Testis (tissue), 3 donors: ENCODE data around the gene TMEM100. TPM values are rescaled to one million over a fixed set of nuclear protein-coding genes. Genes with fewer than 3 reads are reported as not detected.

Source experiments
- DNase-seq: peaks from one replicate; pipeline ENCODE4 v3.0.0-alpha.2; 2019
- H3K27ac ChIP-seq, 2 donors: fragments of 200-600 bp; sonication (generic); one replicate each; pipeline ENCODE4 v1.5.1; 2019
- H3K27me3 ChIP-seq: fragments of 200-600 bp; sonication (generic); one replicate; pipeline ENCODE4 v1.5.1; 2019
- H3K36me3 ChIP-seq: fragments of 200-600 bp; sonication (generic); one replicate; pipeline ENCODE4 v1.5.1; 2017; ENCODE audit warnings: low read depth; ENCODE audit errors: missing control alignments
- H3K4me1 ChIP-seq: fragments of 200-600 bp; sonication (generic); one replicate; pipeline ENCODE4 v1.5.1; 2019
- H3K4me3 ChIP-seq, 2 donors: fragments of 200-600 bp; sonication (generic); one replicate each; pipeline ENCODE4 v1.5.1; 2017 to 2019
- H3K9me3 ChIP-seq: fragments of 200-600 bp; sonication (generic); one replicate; pipeline ENCODE4 v1.5.1; 2017
- CTCF ChIP-seq, 3 experiments: fragments of 450-650 bp in 2 of 3; fragments of 200-600 bp in 1 of 3; sonication (generic) in 1 of 3; IDR thresholded peaks; one replicate each; pipeline ENCODE4 v1.5.1; 2016 to 2019; ENCODE audit warnings: antibody characterized with exemption in 3 of 3, mild to moderate bottlenecking in 2 of 3, moderate library complexity in 1 of 3
- POLR2A ChIP-seq: fragments of 450-650 bp; IDR thresholded peaks from one replicate; pipeline ENCODE4 v1.6.1; 2017; ENCODE audit warnings: antibody characterized with exemption, mild to moderate bottlenecking, moderate library complexity
- WGBS, 2 donors: methylation state at CpG; one replicate each; pipeline ENCODE4 v1.1.5; 2018; 5-methylcytosine and 5-hydroxymethylcytosine counted together
- intact Hi-C: fragments of 100-400 bp; cut with DNase I; formaldehyde crosslinking; loops from one replicate; pipeline ENCODE4 v1.15.1; 2023; ENCODE audit warnings: low total_unique reads
- polyA plus RNA-seq: library from polyadenylated mRNA; stranded (reverse); fragments of 350-450 nt; fragmentation: Illumina TruSeq; extraction: RNeasy Lipid Tissue Mini Kit (QIAGEN cat#74804); gene quantifications from one replicate; pipeline ENCODE4 v1.2.3, GENCODE V29; 2014; ENCODE audit warnings: low read depth, low replicate concordance; ENCODE audit not compliant: insufficient read depth
- total RNA-seq, 2 donors: library from RNA; depleted of rRNA; stranded (reverse); fragments of >200 nt; gene quantifications; one replicate each; pipeline ENCODE4 v1.2.3, GENCODE V29; 2016

Gene TMEM100
- total and polyA plus RNA-seq, 3 donors from 2014 or later = 3.1 to 5.8 (median 4.4) TPM

DNA sequence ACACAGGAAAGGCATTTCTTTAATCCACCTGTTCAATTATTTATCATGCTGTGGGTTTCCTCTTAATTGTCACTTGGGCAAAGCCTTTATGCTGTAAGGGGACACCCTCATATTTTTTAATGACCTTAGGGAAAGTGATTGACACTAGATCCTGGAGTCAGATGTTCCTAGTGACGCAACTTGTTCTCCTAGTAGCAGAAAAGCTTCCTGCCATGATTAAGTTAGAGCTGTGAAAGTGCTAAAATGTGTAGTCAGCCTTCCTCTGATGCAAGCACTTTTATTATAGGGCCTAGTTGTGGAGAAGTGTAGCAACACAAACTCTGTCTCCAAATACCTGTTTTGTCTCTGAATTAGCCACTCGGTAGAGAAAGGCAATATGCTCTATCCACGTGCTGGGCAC is 12.3 kb downstream of the TMEM100 start:
- Histone ChIP-seq H3K27ac (no peak overlapping the region), H3K4me3 (no peak overlapping the region), H3K4me1 (no peaks in the 10 kb centered on the region), H3K36me3 (no peaks in the 10 kb centered on the region), H3K9me3 (no peaks in the 10 kb centered on the region), H3K27me3 (no peaks in the 10 kb centered on the region)
- intact Hi-C loops = loop anchor here (10.0 kb wide), 1 partner anchor 186 kb away; no protein-coding TSS in a partner anchor
- DNase-seq = no peak
- 89 to 90% methylated on average over 3 of the region's 3 CpGs for WGBS, 2 donors
- TF ChIP-seq POLR2A (no peak), CTCF (IDR thresholded peaks at IDR 0.05) (no peak)

GRCh38 chr17:55709984-55710383 is 12.7 kb downstream of the TMEM100 start:
- no peaks in the 10 kb centered on the region for H3K9me3 ChIP-seq
- H3K36me3 ChIP-seq = no peaks in the 10 kb centered on the region
- intact Hi-C loops = loop anchor here (10.0 kb wide), 1 partner anchor 185 kb away; no protein-coding TSS in a partner anchor
- H3K4me3 ChIP-seq = no peak overlapping the region
- DNase-seq = no peak
- TF ChIP-seq POLR2A = no peak
- no peak for TF ChIP-seq CTCF (IDR thresholded peaks at IDR 0.05)
- no peaks in the 10 kb centered on the region for H3K4me1 ChIP-seq
- no peak overlapping the region for H3K27ac ChIP-seq
- no peaks in the 10 kb centered on the region for H3K27me3 ChIP-seq
- WGBS, 2 donors = 86% methylated on average over 4 of the region's 4 CpGs

DNA sequence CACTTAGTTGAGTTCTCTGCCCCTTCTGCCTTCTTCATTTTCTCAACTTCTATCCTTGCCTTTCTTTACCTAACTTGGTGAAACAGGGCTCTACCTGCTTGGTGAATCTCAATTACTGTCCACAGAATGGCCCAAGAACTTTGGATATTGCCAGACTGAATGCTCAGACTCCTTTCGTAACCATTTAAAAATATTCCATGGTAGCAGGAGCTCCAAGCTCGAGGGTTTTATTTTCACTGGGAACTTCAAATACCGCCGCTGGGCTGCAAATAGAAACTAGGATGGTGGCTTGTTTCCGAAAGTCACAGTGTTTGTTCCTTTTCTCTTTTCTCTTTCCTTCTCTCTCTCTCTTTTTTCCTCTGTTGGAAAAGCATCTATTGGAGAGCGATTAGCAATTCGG is 13.2 kb downstream of the TMEM100 start:
- DNase-seq = no peak
- Histone ChIP-seq H3K27ac (no peak overlapping the region), H3K4me1 (no peaks in the 10 kb centered on the region), H3K9me3 (no peaks in the 10 kb centered on the region), H3K4me3 (no peak overlapping the region), H3K27me3 (no peaks in the 10 kb centered on the region), H3K36me3 (no peaks in the 10 kb centered on the region)
- intact Hi-C loops = no loop called here
- no peak for TF ChIP-seq CTCF (IDR thresholded peaks at IDR 0.05)
- TF ChIP-seq POLR2A = no peak
- 92 to 98% methylated on average over 7 of the region's 7 CpGs for WGBS, 2 donors

DNA sequence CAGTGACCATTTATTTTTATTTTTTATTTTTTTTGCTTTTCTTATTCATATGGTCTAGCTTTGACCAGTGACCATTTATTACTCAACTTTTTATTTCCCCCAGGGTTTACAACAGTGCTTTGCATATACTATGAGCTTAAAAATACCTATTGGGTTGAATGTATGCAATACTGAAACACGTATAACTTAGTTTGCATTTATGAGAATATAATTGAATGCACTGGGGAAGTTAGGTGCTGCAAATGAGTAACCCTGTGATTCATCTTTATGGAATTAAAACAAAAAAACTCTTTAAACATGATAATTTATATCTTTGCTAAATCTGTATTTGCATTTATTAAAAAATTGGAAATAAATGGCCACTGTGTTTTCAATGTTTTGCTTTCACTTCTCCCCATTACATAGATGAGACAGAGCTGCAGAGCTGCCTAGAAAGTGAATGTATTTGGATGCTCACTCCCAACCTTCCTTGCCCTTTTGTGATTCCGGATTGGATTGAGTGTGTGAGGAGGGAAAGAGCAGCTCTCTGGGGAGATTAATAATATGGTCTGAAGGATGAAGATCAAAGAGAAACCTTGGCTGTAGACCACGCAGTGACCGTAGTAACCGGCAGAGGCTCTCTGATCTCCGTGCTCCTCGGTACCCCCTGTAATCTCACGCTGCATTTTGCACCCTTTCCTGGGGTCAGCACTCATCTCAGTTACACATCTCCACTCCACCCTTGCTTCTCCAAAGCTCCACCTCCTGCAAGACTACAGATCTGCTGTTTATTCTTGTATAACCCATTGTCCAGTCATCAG is 14.3 kb downstream of the TMEM100 start:
- no peak for TF ChIP-seq POLR2A
- no peak for TF ChIP-seq CTCF (IDR thresholded peaks at IDR 0.05)
- Histone ChIP-seq H3K9me3 (no peaks in the 10 kb centered on the region), H3K36me3 (no peaks in the 10 kb centered on the region), H3K27me3 (no peaks in the 10 kb centered on the region), H3K27ac (no peak overlapping the region), H3K4me3 (no peak overlapping the region), H3K4me1 (no peaks in the 10 kb centered on the region)
- 45 to 51% methylated on average over 8 of the region's 8 CpGs for WGBS, 2 donors
- intact Hi-C loops = no loop called here
- no peak for DNase-seq
